CD1c-positive myeloid dendritic cell (primary cell): ENCODE results near the gene SYS1.

Source experiments
- DNase-seq: peaks from one replicate; pipeline ENCODE4 v3.0.0-alpha.2; 2016; ENCODE audit errors: extremely low spot score

SYS1 gene

DNA sequence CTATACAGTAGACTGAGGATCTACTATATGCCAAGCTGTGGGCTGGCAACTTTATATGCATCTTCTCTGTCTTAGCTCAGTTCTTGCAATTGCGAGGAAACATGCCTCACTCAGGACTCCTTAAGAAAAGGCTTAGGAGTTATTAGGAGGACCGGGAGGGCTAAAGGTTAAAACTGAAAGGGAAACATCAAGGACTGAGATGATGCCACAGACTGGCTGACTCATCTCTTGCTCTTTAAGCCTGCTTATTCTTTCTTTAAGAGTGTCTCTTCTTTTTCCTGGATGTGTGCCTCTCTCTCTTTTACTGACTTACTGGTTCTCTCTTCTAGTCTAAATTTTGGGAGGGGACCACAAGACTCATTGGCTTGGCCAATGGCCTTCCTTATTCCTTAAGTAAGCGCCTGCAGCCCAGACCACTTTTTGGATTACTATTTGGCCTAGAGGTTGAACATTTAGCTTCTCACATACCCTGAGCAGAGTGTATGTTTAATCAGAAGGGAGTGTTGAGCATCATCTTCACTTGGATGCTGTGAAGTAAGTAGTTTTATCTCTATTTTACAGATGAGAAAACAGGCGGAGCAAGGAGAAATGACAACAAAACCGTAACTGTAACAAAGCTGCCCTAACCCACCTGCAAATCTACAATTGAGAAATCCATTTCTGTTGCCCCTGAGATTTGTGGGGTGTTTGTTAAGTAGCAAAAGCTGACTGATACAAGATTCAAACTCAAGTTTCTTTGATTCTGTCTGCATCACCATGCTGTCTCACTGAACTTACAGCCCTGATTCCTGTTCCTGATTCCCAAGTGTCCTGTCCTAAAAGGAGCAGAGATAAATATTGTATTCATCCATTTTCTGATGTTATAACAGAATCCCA, 7.5 kb upstream of the SYS1 start:
- DNase-seq: no peak

DNA sequence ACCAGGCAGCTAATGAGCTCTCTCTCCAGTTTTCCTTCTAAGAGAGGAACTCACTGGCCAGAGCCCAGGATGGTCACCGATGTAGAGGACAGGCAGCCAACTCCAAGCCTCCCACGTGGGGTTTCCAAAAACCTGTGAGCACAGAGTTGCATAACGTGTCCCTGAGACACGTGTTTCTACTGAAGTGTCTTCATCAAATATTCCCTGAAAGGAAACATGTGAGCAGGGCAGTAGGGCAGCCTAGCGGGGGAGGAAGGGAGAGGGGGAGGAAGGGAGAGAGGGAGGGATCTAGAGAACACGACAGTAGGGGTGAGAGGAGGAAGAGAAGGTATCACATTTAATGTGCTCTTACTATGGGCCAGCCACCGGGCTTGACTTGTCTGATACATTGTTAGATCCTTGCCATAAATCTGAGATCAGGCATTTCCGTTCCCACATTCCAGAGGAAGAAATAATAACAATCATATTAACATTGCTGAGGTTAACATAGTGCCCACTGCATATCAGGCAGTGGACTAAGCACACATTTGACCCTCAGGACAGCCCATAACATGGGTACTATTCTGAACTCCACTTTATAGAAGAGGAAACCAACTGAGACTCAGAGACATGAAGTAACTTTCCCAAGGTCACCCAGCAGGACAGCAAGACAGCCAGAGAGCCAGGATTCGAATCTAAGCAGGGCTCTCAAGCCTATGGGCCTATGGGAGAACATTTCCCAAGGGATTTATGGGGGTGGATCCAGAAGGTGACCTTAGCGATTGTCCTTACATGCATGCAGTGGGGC, 4.5 kb upstream of the SYS1 start:
- peak; percentile 81 for DNase-seq

DNA sequence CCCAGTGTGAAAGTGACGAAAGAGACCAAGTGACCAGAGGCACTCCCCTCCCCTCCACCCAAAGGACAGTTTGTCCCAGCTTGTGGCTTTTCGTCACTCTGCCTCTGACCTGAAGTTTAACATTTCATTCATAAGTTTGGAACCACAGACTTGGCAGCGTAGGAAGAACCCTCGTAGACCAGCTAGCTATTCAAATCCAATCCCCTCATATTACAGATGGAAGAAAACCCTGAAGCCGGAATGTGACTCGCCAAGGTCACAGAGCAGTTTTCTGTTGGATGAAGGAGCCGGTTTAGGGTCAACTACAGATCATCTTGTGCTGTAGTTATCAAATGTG, 3.9 kb upstream of the SYS1 start:
- no peak for DNase-seq

DNA sequence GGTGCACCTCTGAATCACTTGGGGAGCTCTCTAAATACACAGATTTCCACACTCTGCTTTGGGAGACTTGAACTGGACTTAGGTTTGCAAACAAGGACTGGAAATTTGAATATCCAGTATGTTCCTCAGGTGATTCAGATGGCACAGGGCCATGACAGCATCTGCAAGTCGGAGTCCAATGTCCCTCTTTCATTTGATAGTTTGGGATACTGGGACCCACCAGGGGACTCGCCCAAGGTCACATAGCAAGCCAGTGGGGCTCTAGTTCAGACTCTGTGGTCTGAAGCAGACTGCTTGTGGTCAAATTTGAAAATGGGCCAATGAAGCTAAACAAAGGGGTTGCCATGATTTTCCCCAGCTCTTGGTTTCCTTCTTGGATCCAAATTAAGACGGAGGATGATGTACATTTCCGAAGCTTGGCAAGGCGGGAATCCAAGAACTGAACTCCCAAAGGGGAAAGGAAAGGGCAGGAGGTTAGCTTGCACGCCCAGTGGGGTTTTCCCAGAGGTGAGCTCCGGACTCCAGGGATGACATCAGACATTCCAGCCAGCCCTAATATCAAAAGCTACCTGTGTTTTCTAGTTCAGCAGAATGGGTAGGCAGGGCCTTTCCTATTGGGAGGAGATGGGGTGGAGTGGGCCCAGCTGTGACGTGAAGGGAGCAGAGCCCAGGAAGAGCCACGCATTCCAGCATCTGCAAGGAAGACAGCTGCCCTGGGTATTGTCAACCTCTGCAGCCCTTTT, 3.4 kb upstream of the SYS1 start:
- no peak for DNase-seq

DNA sequence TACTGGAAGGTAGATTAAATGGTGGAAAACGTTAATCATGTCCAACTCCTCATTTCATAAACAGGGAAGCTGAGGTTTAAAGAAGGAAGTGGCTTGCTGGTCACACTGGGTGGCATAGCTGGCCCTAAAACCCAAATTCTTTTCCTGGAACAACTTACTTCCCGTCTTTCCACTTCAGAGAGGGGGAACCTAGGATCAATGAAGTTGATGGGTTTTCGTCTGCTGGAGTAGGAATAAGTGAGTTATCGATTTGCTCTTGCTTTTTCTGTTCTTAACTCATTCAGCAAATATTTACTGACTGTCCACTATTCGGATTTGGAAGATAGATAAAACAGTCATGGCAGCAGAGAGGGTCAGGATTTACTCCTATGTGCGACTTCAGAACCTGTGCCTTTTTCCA, 1.2 kb upstream of the SYS1 start:
- peak; percentile 73 for DNase-seq

DNA sequence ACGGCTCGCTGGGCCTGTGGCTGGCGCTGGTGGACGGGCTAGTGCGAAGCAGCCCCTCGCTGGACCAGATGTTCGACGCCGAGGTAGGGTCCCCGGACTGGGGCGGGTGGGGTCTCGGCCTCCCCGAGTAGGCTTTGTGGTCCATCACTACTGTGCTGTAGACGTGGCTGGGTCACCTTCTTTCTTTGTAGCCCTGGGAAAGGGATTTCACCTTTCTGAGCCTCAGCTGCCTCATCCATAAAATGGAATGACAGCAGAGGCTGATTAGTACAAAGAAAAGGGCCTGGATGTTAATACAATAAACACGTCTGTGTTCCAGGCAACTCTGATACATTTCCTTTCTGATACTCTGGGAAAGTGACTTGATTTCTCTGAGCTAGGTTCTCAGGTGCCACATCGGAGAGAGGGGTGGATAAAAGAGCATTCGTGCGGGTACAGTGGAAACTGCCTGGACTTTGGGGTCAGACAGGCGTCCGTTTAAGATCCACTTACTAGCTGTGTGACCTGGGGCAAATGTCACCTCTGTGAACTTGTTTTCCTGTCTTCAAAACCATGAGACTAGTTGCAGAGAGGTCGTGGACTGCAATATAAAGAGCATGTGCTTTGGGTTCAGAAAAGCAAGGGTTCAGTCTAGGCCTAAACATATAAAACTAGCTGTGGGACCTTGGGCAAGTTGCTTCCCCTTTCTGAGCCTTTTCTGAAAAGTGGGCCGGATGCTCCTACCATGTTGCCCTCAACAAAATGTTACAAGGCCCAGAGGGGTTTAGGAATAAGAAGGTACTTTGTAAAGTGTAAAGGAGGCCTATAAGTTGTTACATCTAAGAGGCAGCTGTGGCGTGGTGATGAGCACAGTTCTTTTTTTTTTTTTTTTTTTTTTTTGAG, 896 bp downstream of the SYS1 start:
- no peak for DNase-seq

DNA sequence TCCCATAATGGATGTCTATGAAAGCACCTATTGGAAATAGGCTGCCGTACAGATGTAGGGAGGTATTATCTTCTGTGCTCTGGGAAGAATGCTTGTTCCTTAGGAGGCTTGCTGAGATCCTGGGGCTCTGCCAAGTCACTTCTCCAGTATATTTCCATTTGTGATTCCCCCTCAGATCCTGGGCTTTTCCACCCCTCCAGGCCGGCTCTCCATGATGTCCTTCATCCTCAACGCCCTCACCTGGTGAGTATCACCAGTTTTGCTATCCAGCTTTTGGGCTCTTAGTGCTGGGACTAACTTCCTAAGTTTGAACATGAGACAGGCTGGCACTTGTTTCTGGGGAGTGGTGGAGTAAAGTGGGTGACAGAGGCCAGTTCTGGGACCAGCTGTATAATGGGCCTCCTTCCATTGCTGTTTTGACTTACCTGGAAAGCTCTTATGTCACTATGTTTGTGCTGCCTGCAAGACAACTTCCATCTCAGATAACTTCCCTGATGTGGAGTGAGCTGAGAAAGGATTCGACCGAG, 2.6 kb downstream of the SYS1 start:
- no peak for DNase-seq

DNA sequence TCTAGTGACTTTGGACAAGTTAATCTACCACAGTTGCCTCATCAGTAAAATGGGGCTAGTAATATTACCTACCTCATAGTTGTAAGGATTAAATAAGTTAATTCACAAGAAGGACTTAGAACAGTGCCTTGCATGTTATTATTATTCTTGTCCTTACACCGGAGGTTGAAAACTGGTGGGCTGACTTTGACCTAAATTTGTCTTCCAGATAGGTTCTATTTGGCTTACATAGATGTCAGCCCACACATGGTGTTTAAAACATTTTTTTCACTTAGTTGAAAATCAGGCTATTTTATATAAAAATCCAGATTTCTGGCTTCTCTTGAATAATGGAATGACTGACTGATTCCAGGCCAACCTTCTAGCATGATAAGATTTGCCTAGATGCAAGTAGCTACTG, 3.2 kb downstream of the SYS1 start:
- DNase-seq: no peak

DNA sequence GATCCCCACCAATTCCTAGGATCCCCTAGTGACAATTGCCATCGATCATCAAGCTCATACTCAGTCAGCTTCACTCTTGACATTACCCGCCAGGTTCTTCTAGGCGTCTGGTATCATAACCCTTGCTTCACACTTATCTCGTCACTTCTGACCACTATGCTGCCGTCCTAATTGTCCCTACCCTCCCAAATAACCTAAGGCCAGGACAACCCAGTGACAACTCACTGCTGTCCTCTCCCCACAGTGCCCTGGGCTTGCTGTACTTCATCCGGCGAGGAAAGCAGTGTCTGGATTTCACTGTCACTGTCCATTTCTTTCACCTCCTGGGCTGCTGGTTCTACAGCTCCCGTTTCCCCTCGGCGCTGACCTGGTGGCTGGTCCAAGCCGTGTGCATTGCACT, 3.7 kb downstream of the SYS1 start:
- DNase-seq: no peak

DNA sequence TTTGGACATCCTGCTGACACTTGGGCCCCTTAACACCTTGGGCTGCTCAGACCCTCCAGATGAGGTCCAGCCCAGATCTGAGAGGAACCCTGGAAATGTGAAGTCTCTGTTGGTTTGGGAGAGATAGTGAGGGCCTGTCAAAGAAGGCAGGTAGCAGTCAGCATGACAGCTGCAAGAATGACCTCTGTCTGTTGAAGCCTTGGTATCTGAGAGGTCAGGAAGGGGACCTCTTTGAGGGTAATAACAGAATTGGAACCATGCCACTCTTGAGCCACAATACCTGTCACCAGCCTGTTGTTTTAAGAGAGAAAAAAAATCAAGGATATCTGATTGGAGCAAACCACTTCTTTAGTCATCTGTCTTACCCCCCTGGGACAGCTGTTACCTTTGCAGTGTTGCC, 4.2 kb downstream of the SYS1 start:
- DNase-seq: no peak

DNA sequence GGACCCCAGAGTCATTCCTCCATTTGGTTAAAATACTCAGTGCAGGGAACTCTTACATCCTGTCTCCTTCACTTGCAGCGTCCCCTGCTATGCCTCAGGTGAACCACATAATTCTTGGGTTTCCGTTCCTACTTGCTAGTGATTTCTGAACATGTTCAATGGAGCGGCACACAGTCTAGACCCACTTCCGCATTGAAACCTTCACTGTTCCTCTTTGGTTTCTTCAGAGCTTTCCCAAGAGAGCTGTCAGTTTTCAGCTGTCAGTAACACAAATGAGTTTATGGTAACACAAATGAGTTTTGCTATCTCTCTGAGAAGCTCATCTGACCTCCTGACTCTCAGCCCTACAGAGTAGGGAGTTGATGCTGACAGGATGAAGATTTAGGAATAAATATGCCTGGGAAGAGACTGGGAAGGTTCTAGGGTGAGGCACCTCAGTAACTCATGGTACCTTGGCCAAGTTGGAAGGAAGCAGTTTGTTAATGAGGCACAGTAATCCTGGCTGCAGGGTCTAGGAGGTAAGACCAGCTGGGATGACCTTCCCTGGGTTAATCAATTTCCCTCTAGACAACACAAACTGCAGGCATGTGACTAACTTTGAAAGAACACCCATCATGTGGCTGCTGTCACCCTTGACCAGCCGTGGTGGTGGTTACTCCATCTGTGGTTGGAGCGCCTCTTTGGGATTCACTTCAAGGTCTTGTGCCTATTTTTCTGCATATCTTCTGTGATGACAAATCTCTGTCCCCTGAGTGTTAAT, 5.4 kb downstream of the SYS1 start:
- DNase-seq: peak; percentile 88

DNA sequence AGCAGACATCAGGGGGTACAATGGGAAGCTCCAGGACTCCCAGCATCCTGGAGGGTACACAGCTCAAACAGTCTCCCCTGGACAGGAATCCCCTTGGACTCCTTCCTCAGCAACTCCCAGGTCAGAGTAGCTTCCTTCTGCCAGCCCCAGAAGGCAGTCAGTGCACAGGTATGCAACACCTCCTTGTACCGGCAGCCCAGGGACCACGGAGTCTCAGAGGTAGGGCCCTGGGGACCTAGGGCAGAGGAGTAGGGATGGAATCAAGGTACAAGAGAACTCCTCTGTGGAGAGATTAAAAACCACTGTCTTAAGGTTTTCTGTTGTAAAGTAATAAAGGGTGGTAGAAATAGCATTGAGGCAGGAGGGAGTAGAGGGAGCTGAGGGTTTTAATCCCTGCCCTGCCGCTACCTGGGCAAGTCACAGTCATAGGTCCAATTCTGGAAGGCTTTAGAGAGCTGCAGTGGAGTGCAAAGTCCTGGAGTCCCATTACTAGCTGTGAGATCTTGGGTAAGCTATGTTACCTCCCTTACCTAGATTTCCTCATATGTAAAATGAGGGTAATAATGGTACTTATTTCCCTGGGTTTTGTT, 7.7 kb downstream of the SYS1 start:
- no peak for DNase-seq

DNA sequence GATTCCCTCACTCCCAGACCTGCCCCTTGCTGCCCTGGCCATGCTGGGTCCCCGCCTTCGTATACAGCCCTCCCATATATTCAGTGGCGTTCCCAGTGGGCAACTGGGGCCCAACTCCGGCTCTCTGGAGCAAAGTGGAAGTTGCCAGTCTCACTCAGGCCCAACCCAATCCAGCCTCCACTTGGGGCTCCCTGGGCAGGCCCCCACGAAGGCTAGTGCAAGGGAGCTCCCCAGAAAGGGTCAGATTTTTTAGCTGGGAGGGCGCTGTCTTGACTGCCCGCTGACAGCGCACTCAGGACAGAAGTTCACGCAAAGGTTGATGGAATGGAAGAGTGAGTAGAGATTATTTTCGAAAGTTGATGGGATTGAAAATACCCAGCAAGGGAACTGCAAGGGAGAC, 9.3 kb downstream of the SYS1 start:
- no peak for DNase-seq

DNA sequence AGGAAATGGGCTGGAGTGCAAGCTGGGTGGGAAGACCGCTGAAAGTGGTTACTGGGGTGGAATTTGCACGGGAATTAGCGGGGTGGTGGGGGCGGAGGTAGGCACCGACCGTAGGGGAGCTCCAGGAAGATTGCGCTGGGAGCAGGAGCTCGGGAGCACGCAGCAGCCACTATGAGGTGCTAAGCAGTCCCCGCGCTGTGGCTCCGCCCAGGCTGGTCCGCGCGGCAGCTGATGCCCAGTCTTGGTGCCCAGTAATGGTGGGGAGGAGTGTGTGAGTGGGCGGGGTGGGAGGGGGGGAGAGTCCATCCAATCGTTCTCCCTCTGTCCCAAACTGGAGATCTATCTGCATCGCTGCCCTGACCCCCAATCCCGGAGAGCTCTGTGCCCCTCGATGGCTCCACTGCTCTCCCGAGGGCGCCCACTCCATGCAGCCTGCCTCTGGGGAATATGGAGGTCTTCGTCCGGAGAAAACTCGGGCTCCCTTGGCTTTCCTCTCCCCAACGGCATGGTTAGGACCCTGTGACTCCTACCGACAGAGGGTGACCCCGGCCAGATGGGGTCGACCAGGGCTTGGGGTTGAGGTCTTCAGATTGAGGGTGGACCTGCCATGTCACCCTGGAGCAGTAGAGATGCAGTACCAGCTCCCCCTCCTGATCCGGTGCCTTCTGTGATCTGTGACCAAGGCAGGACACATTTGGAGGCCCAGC, 9.8 kb downstream of the SYS1 start:
- no peak for DNase-seq

DNA sequence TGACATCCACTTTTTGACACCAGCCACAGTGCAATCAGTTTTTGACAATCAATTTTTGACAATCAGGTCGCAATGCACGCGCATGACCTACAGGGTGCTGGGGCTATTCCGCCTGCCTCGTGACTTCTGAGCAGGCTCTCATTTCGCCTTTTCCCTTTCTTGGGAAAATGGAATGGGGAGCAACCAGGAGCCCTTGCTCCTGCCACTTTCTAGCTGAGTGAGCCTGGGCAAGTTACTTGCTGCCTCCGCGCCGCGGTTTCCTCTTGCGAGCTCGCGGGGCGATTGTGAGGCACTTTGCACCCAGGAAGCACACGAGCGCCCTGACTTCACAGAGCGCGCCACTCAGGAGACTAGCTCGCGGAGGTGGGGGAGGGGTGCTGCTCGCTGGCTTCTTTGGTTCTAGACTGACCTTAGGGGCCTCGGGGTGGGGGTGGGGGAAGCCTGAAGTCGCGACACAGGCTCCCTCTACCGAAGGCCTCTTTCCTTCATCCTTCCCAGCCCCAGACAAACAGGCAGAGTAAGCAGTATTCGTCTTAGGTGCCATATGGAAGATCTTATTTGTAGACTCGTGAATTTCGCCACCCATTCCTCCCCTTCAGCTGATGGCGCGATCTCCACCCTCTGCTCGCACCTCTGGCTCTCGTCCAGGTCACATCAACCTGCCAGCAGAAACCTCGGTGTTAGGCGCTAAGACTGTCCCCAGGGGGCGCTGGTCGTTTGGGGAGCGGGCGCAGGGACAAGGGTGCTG, 10.6 kb downstream of the SYS1 start:
- peak; percentile 88 for DNase-seq

DNA sequence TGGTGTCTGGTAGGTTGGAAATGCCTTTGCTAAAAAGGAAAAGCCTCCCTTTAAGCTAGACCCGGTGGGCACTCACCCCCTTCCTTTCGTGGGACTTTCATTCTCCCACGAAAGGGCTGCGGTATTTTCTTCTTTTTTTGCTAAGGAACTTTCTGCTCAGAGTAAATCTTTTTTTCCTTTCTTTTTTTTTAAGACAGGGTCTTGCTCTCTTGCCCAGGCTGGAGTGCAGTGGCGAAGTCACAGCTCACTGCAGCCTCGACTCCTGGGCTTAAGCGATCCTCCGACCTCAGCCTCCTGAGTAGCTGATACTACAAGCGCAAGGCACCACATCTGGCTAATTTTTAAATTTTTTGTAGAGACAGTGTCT, 11.1 kb downstream of the SYS1 start:
- DNase-seq: no peak

DNA sequence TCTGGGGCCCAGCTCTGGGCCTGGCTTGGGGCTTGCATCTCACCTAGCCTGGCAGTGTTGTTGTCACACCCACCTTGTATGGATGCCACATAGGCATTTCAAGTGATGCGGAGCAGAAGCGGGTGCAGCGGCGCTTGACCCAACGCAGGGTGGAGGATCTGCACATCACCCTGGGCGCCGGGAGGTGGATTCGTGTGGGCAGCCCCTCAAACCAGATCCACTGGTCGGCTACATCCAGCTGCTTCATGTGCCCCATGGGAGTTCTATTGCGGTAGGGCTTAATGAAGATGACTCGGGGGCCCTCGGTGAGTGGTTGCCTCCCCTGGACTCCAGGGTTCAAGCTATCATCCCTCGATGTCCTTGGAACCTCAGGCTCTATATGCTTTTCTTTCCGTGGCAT, 12.0 kb downstream of the SYS1 start:
- no peak for DNase-seq

DNA sequence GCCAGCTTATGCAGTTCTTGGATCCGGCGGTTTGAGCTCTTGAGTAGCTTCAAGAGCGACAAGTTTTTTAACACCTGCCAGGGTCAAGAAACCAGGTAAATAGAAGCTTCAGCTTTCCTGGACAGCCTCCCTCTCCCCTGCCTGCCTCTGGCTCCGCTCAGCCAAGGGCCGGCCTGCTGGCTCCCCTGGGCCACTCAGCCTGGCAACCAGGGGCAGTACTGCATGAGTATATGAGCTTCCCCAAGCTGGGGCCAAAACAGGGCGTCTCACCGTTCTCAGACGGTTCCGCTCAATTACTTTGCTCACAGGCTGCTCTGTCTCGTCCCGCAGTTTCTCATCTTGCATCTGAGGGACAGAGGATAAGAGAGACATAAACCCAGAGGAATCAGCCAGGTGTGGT, 14.3 kb downstream of the SYS1 start:
- no peak for DNase-seq

DNA sequence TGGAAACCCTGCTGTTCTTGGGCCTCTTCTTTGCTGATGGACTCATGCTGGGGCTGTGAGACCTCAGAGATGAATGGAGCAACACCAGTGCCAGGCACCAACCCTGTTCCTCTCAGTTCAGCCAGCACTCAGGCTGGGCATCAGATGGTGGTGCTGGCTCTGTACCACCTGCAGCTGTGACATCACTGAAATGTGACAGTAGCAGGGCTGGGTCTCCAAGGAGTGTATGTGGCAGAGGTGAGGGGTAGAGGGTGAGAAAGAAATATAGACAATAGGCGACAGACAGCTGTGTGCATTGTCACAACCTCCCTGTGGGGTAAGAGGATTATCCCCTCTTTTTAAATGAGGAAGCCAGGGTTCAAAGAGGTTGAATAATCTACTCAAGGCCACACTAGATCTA, 15.2 kb downstream of the SYS1 start, which contains the start of gene TP53TG5:
TSS of gene TP53TG5 (minus strand) at position 135 of the 400 bp plus-strand sequence. CDS start at position 46, 89 bp downstream.
- DNase-seq: no peak
